HG03521 (cell line): ENCODE data around the gene NEGR1.

ENCODE experiments used
- ATAC-seq: cut with Tn5 transposase; IDR thresholded peaks from one replicate; pipeline ENCODE4 v1.9.1; 2021; ENCODE audit warnings: mild to moderate bottlenecking, moderate library complexity; ENCODE audit not compliant: unreplicated experiment

The NEGR1 gene

DNA sequence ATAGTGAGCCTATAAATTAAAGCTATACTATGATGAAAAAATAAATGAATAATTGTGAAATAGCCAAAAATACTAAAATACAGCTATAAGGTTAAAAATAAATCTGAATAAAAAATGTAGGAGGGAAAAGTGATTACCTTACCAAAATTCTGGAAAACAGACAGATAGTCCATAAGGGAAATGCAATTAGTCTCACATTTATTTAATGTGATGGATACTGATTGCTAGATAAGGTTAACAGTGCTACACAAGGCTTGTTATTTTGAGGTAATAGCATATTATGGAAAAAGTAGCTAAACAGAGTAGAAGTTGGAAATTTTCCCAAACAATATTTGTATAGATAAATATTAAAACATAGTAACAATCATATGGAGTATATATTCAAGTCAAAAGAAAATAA, 413.0 kb downstream of the NEGR1 start:
- no peak for ATAC-seq

DNA sequence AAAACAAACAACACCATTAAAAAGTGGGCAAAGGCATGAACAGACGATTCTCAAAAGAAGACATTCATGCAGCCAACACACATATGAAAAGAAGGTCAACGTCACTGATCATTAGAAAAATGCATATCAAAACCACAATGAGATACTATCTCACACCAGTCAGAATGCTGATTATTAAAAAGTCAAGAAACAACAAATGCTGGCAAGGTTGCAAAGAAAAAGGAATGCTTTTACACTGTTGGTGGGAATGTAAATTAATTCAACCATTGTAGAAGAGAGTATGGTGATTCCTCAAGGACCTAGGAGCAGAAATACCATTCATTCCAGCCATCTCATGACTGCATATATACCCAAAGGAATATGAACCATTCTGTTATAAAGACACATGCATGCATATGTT, 419.6 kb downstream of the NEGR1 start:
- ATAC-seq: no peak

DNA sequence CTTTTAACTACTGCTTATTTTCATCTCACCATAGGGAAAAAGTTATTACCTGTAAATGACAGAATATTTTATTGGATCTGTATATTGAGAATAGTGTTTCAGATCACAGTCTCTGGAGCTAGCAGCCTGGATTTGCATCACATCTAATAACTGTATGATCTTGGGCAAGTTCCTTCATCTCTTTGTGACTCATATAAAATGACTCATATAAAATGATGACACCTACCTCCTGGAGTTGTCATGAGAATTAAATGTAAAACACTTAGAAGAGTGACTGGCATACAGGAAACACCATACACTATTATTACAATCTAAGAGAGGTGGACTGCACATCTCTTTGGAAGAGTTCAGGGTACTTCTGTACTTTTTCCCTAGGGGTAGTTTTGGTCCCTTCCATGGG, 421.3 kb downstream of the NEGR1 start:
- ATAC-seq: no peak

DNA sequence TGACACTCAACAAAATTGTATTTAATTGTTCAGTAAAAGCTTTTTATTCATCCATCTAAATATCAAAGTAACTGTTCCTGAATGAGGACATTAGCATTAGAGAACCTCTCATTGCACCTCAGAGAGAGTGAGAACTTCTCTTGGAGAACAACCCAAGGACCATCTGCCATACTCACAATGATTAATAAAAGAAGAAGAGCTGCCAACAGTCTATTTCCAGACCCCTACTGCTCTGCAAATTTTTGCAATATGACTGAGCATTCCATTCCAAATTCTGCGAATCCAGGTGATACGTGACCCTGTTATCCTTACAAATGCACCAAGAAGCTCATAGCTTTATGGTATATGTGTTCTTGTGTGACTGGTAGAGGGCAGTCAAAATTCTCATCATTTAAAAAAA, 422.5 kb downstream of the NEGR1 start:
- no peak for ATAC-seq

DNA sequence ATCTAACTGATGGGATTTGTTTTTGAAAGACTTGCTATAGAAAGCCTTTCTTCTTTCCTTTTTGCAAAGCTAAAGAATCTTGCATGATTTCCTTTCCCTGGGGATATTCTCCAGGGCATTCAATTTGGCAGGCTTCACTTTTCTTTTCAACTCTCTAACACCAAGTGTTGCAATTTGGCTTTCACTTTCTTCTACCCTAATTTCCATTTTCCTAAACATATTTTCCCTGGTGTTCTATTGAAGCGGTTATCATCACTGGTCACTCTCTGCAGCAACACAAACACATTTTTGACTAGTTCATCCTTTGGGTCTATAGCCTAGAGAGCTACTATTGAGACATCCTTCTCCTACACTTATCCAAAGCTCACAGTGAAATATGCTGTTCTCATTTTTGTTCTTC, 424.5 kb downstream of the NEGR1 start:
- no peak for ATAC-seq

- ATAC-seq: no peak
These were observed 429.0 kb downstream of the NEGR1 start for GRCh38 chr1:71853360-71853759.

DNA sequence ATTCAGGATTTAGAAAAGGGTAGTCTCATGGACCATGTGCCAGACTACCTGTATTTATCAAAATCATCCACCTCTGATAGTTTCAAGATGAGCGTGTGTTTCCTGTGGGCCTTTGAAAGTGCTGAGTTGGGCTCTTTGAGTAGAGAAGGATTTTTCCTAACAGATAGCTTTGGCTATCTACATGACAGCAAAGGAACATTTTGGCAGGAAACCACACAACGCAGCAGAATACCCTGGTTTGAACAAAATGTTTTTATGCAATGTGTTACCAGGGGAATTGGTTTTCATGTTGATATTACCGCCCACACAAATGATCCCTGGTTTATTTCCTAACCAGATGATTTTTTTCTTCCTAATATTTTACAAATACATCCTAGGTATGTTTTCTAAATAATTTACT, 431.4 kb downstream of the NEGR1 start:
- no peak for ATAC-seq

DNA sequence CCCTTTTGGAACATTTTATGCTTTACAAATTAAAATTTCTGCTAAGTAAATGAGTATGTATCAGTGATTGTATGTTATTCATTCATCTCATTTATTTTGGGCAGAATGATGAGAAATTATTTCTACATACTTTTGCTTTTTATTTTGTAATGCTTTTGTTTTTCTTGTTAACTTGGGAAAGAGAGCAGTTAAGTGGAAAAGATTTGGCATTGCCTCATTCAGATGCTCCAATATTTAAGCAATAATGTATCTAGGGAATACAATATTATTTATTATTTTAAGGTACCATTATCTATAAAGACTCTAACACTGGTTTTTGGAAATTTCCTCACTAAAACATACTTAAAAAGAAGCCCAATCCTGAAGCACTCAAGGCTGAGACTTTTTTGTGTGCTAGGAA, 431.8 kb downstream of the NEGR1 start:
- ATAC-seq: no peak

- ATAC-seq: no peak
These were observed 439.3 kb downstream of the NEGR1 start for GRCh38 chr1:71843012-71843411.

DNA sequence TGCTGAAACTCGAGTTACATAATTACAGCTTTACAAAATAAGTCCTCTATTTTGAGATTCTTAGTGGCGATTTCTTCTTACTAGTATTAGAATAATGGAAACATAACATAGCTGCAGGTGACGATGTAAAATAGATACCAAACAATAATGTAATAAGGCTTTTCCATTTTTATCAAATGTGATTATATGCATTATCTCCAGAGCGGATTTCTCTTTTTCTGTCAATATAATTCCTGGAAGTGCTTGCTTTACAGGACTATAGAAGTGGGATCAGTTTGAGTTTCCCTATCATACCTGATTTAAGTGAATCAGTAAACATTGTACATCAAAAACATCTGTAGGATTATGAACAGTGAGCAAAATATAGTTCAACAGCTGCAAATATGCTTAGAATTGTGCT, 442.5 kb downstream of the NEGR1 start:
- no peak for ATAC-seq

- no peak for ATAC-seq
These were observed 445.4 kb downstream of the NEGR1 start for GRCh38 chr1:71836904-71837303.

DNA sequence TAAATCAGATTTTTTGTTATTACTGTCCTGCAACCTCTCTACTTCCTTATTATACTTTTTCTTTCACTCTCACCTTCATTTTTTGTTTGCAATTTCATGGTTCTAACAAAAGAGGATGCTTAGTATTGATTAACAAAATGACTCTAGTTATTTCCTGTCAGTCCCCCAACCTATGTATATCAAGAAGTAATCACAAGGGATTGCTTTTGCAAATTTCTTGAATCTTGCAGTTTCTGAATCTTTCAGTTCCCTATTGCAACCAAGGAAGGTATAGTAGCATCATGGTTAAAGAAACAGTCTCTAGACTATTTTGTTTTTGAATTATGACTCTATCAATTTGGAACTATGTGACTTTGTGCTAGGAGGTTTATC, 446.9 kb downstream of the NEGR1 start:
- ATAC-seq: peak; percentile 83

DNA sequence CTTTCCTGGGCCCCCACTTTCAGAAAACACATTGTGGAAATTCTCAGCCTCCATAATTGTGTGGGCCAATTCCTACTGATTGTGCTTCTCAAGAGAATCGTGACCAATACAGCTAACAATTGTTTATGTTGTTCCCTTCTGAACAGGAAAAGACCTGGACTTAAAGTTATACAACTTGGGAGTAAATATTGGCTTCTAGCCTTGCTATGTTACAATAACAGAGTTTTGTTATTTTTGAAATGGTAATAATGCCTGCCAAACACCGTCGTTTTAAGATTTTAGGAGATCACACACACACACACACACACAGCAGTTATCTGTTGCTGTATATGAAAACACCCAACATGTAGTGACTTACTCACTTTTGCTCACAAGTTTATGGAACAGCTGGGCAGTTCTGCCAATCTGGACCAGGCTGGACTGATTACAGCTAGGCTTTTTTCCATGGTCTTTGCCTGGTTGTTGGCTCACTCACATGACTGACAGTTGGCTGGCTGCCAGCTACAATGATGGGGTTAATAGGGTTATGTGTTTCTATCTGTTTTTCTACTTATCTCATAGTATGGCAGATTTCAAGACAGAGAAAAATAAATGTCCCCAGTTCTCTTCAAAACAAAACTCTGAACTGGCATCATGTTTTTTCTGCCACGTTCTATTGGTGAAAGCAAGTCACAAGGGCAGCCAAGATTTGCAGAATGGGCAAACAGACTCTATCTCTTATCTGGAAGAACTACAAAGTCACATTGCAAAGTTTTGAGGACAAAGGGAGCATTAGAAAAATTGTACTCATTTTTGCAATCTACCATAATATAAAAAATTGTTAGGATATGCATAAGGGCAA, 447.5 kb downstream of the NEGR1 start:
- ATAC-seq: no peak

DNA sequence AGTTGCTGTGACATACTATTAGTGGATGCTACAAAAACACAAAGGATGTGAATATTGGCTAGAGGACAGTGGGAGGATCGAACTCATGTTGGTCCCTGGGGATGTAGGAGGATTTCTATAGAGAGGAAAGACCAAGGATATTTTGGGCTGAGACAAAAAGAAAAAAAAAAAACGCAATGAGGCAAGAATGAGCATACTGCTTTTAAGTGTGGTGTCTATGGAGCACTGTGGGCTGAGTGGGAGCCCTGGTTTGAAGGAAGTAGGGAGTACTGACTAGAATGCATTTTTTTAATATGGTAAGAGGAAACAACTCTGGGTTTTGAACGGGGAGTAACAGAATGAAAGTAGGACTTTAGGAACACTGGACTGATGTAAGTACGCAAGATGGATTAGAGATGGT, 450.7 kb downstream of the NEGR1 start:
- no peak for ATAC-seq

DNA sequence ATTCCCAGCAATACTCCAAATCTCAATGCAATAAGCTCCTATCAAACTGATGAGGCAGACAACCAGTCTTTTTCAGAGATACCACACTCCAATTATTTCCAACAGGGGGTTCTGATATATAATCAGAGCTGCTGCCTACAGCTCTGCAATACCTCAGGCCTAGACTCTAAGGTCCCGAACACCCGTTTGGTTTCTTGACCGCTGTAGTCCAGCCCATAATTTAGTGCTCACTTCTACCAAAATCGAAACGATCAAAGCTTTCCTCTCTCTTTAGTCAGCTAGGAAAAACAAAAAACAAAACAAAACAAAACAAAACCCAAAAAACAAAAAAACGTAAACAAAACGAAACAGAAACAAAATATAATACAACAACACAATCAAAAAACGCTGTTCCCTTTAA, 453.0 kb downstream of the NEGR1 start:
- no peak for ATAC-seq

DNA sequence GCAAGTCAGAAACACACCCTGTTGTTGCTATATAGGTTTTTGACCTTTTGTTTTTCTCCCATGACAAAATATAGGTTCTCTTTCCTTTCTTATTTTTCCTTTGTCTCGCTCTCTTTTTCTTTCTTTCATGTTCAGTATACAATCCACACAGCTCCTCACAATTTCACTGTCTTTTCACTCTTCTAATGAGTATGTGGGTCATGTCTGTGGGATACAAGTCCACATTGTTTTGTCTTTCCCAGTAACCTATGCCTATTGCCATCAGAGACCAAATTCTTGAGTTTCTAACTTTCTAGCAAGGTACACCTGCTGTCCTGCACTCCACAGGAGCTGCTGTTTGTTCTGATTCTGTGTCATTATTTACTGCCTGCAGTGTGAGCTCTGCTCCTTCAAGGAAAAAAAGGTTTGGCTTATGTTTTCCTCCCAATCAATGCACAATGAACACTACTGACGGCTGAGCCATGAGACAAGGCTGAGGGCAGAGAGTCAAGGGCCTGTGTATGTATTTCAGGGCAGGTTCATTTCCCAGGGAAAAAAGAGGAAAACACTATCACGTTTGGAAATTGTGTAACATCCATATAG, 453.8 kb downstream of the NEGR1 start:
- no peak for ATAC-seq

GRCh38 chr1:71823708-71824305, 458.5 kb downstream of the NEGR1 start:
- no peak for ATAC-seq

DNA sequence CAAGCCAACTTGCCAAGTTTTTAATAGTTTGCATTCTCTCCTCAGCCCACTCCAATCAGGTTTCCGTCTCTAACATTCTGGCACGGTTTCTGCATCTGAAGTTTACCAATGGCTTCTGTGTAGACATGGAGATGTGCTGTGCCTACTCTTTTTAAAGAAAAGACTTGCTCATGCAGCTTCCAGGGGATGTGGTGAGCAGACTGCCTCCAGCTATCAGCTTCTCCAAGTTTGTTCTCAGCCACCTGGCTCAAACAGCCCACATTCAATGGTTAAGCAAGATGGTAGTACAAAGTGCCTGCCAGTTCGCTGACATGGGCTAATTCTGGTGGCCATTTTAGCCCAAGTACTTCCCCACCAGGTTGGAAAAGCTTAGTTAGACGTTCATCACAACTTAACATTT, 465.3 kb downstream of the NEGR1 start:
- ATAC-seq: no peak

GRCh38 chr1:71809085-71809484, 473.3 kb downstream of the NEGR1 start:
- ATAC-seq: no peak

- ATAC-seq: no peak
These were observed 478.2 kb downstream of the NEGR1 start for GRCh38 chr1:71804140-71804539.

GRCh38 chr1:71796006-71796405, 486.3 kb downstream of the NEGR1 start:
- ATAC-seq: no peak

- no peak for ATAC-seq
These were observed 490.1 kb downstream of the NEGR1 start for GRCh38 chr1:71792264-71792663.
